GM19455 (cell line): Measurements from ENCODE around the gene DALRD3.
"Not testable (repeated sequence)": the region's sequence is repeated elsewhere in the genome, so short reads cannot be mapped to it uniquely, and the experiment has no call there.

ENCODE experiments used
- ATAC-seq: cut with Tn5 transposase; IDR thresholded peaks from one replicate; pipeline ENCODE4 v1.9.1; 2021; ENCODE audit not compliant: unreplicated experiment

The DALRD3 gene

DNA sequence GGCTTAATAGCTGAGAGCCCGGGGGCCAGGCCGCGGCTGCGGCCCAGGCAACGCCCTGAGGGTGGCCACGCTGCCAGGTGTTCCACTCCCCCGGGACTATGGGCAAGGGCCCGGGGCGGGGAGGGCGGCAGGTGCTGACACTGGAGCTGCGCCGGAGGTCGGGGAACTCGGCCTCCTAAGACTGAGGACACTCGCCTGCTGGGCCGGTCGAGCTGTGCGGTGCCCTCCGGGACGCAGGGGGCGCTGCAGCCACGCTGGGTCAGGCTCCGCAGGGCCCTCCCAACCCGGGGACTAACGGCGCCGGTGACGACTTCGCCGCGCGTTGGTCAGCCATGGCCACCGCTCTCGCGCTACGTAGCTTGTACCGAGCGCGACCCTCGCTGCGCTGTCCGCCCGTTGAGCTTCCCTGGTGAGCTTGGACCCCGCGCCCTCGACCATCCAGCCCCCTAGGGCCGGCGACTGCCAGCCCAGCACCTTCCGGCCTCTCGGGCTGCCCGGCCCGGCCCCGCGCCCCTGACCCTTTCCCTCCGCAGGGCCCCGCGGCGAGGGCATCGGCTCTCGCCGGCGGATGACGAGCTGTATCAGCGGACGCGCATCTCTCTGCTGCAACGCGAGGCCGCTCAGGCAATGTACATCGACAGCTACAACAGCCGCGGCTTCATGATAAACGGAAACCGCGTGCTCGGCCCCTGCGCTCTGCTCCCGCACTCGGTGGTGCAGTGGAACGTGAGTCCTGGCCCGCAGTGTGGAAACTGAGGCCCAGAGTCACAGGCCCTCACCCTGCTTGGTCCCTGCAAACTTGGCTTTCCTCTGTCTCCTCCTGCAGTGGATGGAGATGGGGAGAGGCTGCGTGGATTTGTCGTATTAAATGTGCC is 3.7 kb upstream of the DALRD3 start, which contains the start of gene NDUFAF3:
NDUFAF3 (plus strand) TSS at position 309 of the 875 bp plus-strand sequence; CDS start at position 333, 24 bp downstream.
- ATAC-seq = peak; percentile 56

DNA sequence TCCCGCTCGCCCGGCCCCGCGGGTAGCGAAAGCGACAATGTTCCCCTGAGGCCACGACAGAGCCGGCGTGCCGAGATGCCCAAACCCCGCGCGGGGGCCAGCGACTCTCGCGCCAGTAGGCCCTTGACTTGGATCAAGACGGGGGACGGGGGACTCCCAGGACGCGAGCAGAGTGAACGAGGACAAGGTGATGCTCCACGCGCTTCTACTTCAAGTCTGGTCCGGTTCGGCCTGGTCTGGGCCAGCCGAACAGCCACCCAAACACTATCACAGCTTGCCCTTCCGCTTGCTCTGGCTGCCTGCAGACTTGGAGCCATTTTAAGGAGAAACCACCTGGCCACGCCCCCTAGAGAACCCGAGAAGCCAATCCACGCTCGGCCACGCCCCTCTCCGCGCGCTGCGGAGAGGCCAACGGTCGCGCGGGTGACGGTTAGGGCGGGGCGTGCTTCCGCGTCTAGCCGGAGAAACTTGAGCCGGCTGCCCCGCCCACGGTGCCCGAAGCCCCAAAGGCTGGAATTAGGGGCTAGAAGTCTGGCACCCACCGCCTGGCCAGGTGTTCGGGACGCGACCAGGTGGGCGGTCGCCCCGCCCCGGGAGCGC is 2.9 kb upstream of the DALRD3 start:
- ATAC-seq = peak; percentile 46

DNA sequence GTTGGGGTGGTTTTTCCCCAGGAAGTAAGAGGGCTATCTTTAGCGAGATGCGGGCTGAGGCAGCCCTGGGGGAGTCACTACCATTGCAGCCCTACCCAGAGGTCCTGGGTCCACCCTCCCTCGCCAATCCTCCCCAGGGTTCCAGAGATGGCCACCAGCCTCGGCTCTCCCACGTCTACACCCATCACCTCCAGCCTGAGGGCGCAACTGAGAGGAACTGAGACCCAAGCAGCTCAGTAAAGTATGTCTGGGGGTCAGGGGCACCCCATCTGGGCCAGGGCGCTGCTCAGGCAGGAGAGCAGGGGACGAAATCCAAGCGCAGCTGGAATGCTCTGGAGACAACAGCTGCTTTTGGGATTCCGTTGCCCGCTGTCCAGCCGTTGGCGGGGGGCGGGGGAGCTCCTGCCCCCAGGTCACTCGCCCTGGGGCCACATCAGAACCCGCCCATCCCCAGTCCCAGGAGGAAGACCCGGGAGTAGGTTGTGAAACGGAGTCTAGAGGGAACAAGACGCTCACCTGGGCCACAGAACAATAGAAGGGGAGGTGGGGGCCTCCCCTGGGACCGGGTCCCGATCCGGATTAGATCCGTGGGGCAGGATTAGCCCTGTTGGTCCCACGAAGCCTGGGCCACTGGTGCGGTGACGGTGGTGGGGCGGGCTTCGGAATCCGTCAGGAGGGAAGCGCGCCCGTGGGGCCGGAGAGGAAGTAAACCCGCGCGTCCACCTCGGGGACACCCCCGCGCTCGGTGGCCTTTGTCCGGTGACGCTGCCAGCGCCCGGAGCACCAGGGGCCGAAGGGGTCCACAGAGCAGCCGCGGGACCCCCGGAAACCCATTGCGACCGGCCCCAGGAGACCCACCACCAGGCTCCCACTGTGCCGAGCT is 2.2 kb upstream of the DALRD3 start:
- ATAC-seq = no peak

DNA sequence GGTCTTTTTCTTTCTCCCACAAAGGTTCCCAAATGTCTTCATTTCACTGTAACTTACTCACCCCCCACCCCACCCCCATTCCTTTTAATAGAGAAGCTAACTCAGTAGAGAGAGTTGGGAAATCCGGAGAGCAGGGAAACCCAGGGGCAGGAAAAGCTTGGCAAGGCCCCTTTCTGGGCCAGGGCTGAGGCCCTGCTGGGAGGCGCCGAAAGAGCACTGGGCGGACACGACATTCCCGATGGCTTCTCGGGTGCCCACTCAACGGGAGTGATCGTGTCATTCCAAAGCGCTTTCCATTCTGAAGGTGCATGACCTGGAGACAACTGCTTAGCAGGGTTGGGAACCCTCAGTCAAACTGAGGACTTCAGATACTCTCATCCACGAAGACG is 1.6 kb upstream of the DALRD3 start:
- no peak for ATAC-seq

DNA sequence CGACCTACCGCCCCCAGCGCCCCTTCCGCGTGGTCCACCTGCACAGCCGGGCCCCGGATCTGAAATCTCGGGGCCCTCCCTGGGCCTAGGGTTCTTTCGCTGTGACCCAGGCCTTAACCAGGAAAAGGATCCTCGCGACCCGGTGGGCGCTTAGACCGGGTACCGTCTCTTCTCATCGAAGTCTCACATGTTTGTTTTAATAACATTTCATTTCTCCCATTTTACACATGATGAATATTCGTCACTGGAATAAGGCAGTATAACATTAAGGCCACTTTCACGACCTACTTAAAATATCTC is 277 bp upstream of the DALRD3 start:
- ATAC-seq = no peak

DNA sequence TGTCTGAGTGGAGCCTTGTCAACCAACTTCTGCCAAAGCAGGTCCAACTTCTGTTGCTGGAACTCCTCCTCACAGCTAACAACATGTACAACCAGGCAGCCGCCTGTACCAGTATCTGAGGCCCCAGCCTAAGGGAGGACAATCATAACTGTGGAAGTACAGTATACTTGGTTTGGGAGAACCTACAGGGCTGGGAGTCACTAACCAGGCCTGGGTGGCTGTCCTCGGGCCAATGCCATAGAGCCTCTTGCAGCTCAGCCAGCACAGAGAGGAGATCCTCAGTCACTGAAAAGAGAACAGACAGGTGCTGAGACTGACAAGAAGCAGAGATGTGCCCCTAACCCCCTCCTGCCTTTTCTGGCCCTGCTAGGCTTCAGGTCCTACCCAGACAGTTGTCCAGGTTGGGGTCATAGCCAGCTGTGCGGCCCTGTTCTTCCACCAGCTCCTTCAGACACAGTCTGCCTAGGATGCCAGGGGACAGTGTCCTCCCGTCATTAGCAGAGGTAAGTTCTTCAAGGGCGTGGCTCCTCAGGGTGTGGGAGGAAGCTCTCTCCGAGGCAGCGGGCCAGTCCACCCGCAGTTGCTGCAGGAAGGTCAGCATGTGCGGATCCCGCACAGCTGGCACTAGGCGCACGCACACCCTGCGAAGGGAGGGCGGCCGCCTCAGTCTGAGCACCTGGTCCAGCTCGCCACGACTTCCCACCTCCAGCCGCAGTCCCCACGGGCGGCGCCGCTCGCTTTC is 980 bp downstream of the DALRD3 start:
- no peak for ATAC-seq

DNA sequence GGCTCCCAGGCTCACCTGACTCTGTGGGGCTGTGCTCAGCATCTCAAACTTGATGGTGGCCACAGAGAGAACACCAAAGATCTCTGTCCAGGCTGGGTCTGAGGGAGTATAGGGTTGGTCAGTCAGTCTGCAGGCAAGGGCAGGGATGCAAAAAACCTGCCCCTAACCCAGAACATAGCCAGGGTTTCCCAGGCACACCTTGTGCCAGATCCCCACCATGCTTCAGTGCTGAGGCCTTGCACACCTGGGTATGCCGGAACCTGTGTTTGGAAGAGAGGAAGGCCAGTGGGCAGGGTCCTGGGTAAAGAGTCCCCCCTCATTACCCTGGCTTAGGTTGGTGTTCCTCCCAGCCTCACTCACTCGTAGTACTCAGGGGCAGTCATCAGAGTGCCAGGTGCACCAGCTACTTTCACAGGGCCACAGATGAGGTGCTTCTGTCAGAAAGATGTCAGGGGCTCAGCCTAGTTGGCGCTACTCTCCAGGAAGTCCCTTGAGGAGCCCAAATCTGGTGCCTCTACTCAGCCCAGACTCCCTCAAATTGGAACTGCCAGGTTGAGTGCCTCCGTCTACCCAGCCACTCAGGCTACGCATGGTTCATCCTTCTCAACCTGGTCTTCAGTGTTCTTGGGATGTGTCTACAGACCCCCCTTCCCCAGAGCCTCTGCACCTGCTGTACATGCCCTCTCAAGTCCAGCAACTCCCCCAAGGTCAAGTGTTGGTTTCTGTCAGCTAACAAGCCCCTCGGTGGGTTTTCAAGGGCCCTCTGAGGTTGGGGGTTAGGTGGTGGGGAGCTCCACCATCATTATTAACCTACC is 1.8 kb downstream of the DALRD3 start:
- ATAC-seq = no peak

DNA sequence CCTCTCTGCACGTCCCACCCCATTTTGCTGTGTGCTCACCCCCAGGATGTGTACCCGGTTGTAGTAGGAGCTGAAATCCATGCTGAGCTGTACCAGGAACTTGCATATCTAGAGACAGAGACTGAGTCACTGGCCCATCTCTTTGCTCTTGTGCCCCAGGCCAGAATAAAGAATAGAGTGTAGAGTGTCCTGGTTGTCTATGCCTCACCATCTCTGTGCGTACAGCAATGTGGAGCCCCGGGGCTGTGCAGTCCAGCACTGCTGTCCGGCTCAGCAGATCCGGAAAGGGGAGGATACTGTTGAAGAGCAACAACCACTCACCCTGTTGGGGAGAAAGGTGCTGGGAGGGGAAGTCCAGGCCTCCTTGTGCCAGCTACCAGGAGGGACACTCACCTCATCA is 2.6 kb downstream of the DALRD3 start:
- no peak for ATAC-seq

DNA sequence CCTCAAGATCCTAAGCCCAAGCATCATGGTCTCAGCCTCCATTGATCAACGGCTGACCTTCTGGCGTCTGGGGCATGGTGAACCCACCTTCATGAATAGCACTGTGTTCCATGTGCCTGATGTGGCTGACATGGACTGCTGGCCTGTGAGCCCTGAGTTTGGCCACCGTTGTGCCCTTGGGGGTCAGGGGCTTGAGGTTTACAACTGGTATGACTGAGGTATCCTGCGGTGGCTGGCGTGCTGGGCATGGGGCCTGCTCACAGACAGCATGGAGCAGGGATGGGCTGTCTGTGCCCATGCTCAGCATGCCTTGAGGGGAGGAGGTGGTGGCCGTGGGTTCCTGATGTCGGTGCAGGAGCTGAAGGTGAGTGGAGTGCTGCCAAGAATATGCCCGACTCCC is 3.3 kb downstream of the DALRD3 start:
- no peak for ATAC-seq

DNA sequence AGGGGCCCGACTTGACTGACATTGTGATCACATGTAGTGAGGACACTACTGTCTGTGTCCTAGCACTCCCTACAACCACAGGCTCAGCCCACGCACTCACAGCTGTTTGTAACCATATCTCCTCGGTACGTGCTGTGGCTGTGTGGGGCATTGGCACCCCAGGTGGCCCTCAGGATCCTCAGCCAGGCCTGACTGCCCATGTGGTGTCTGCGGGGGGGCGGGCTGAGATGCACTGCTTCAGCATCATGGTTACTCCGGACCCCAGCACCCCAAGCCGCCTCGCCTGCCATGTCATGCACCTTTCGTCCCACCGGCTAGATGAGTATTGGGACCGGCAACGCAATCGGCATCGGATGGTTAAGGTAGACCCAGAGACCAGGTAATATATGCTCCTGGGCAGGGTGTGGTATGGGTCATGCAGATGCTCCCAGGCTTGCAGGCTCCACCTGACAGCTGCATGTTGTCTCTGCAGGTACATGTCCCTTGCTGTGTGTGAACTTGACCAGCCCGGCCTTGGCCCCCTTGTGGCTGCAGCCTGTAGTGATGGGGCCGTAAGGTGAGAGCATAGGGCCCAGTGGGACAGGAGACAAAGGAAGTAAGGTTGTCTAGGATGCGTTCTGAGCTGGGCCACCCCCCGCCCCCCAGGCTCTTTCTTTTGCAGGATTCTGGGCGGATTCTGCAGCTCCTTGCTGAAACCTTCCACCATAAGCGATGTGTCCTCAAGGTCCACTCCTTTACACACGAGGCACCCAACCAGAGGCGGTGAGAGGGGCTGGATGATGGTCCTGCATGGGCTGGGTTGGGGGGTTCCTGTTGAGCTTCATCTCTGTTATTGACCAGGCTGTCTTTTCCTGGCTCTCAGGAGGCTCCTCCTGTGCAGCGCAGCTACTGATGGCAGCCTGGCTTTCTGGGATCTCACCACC is 4.4 kb downstream of the DALRD3 start:
- ATAC-seq = no peak

DNA sequence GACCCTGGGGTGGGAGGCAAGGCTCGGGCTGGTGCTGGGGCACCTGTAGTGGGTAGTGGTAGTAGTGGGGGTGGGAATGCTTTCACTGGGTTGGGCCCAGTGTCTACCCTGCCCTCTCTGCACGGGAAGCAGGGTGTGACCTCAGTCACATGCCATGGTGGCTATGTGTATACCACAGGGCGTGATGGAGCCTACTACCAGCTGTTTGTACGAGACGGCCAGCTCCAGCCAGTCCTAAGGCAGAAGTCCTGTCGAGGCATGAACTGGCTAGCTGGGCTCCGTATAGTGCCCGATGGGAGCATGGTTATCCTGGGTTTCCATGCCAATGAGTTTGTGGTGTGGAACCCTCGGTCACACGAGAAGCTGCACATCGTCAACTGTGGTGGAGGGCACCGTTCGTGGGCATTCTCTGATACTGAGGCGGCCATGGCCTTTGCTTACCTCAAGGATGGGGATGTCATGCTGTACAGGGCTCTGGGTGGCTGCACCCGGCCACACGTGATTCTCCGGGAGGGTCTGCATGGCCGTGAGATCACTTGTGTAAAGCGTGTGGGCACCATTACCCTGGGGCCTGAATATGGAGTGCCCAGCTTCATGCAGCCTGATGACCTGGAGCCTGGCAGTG is 5.2 kb downstream of the DALRD3 start:
- no peak for ATAC-seq

DNA sequence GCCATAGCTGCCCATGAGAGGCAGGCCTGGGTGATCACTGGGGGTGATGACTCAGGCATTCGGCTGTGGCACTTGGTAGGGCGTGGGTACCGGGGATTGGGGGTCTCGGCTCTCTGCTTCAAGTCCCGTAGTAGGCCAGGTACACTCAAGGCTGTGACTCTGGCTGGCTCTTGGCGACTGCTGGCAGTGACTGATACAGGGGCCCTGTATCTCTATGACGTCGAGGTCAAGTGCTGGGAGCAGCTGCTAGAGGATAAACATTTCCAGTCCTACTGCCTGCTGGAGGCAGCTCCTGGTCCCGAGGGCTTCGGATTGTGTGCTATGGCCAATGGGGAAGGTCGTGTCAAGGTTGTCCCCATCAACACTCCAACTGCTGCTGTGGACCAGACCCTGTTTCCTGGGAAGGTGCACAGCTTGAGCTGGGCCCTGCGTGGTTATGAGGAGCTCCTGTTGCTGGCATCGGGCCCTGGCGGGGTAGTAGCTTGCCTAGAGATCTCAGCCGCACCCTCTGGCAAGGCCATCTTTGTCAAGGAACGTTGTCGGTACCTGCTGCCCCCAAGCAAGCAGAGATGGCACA is 5.9 kb downstream of the DALRD3 start:
- ATAC-seq = no peak

DNA sequence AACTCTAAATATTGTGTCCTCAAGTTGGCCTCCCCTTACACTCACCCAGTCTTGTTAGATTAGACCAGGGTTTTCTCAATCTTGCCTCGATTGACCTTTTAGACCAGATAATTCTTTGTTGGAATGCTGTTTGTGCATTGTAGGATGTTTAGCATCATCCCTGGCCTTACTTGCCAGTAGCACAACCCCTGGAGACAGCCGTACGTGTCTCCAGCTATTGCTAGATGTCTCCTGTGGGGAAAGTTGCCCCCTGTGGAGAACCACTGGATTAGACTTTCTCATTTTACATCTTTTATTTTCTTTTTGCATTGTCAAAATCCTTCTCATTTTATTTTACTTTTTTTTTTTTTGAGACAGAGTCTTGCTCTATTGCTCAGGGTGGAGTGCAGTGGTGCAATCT is 9.0 kb downstream of the DALRD3 start:
- no peak for ATAC-seq

DNA sequence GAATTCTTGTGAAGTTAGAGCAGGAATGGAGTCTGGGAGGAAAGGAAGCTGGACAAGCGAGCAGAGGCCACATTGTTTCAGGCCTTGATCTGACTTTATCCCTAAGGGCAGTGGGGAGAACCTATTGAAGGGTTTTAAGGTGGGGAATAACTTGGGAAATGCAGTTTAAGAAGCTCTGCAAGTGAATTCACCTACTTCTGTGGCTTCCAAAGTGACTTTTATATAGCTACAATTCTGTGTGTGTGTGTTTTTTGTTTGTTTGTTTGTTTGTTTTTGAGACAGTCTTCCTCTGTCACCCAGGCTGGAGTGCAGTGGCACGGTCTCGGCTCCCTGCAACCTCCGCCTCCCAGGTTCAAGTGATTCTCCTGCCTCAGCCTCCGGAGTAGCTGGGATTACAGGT is 9.8 kb downstream of the DALRD3 start:
- ATAC-seq = not testable (repeated sequence)

DNA sequence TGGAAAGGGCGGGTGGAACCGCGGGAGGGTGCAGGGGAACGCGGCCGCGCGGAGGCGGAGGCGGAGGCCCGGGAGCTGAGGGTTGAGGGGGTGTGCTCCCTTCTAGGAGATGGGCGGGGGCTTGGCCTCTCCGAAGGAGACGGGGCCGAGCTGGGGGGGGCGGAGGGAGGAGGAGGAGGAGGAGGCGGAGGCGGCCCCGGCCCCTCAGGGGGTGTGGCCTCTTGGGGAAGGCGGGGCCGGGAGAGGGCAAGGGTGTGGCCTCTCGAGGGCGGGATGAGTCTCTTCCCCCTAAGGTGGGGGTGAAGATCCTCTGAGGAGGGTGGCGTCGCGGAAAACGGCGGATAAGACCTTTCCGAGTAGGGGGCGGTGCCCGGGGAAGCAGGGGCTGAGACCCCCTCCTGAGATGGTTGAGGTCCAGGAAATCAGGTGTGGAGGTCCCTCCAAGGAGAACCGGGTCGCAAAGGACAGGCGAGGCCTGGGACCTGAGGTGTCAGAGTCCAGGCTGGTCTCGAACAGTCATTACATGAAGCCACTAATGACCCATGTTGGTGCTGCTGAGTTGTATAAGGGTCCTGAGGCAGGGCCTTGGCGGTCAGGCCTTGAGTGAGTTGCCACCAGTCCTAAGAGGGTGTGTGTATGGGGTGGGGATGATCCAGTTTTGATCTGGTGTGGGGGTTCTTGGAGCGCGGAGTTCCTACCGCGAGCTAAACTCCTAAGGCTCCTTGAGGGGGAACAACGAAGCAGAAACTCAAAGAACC is 10.4 kb downstream of the DALRD3 start:
- ATAC-seq = peak; percentile 45

DNA sequence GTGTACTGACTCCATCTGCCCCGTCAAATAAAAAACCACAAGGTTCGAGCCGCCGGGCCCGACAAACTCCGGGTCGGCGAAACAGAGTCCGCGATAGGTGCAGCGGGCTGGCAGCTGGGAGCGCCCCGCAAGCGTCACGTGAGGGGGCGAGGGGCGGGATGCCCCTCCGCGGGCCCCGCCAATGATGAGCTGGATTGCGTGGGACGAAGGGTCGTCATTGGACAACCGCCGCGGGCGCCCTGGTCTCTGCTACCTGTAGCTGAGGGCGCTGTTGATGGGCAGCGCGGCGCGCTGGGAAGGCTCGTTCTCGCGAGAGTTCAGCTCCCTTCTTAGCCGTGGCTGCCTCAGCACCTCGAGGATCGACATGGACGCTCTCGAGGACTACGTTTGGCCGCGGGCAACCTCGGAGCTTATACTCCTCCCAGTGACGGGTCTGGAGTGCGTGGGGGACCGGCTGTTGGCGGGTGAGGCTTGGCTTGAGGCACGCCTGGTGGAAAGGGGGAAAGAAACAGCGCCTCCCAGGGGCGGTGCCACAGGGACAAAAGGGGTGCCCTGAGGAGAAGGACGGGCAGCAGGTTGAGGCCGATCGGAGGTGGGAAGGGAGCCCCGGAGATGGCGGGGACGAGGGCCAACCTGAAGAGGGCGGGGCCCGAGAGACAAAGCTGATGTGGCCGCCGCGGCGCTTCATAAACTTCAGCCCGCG is 11.2 kb downstream of the DALRD3 start, which contains the start of gene WDR6:
WDR6 (plus strand) TSS at position 324 of the 703 bp plus-strand sequence; CDS start at position 365, 41 bp downstream.
- ATAC-seq = peak; percentile 82
